Measurements from ENCODE around the gene NCKAP5. TPM values are rescaled to one million over a fixed set of nuclear protein-coding genes. Genes with fewer than 3 reads are reported as not detected.

NCKAP5 gene
- total RNA-seq, 4 donors from 2014 or later: 0.03 to 0.55 (median 0.33) TPM

GRCh38 chr2:132873738-132874137, 694.5 kb downstream of the NCKAP5 start:
- ATAC-seq (no peak), DNase-seq (no peak)
- Histone ChIP-seq H3K9me3 (no peaks in the 10 kb centered on the region), H3K27ac (no peak overlapping the region), H3K4me1 (no peaks in the 10 kb centered on the region), H3K36me3 (no peaks in the 10 kb centered on the region), H3K4me3 (no peak overlapping the region), H3K27me3 (no peaks in the 10 kb centered on the region)
- TF ChIP-seq, protein P1, sequence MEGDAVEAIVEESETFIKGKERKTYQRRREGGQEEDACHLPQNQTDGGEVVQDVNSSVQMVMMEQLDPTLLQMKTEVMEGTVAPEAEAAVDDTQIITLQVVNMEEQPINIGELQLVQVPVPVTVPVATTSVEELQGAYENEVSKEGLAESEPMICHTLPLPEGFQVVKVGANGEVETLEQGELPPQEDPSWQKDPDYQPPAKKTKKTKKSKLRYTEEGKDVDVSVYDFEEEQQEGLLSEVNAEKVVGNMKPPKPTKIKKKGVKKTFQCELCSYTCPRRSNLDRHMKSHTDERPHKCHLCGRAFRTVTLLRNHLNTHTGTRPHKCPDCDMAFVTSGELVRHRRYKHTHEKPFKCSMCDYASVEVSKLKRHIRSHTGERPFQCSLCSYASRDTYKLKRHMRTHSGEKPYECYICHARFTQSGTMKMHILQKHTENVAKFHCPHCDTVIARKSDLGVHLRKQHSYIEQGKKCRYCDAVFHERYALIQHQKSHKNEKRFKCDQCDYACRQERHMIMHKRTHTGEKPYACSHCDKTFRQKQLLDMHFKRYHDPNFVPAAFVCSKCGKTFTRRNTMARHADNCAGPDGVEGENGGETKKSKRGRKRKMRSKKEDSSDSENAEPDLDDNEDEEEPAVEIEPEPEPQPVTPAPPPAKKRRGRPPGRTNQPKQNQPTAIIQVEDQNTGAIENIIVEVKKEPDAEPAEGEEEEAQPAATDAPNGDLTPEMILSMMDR (IDR thresholded peaks at IDR 0.05 in 4 of 5, conservative IDR thresholded peaks at IDR 0.05 in 1 of 5): no peak
- no peak for TF ChIP-seq POLR2A (IDR thresholded peaks at IDR 0.05)
- intact Hi-C loops (cut with DNase I; ENCODE audit: low total_unique reads): no loop called here
- in situ Hi-C loops (cut with MboI; ENCODE audit: low sequenced_read_pairs in 4 of 4): no loop called here

DNA sequence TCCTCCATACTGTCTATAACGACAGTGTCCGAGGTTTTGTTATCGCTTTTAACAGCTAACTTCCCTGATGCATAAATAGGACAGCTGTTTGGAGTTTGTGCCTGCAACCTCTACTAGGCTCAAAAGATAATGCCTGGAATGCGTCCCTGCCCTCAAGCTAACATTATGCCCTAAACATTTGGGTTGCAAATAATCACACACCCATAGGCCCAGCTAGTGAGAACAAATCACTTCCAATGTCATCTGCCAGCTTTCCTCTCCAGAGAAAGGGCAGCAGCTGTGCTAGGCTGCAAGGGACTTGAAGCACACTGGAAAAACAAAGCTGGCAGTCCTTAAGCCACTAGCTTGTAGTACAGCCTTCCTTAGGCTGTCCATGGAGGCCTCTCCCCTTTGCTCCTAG, 696.4 kb downstream of the NCKAP5 start:
- in situ Hi-C loops (cut with MboI; ENCODE audit: low sequenced_read_pairs in 4 of 4): no loop called here
- no peak overlapping the region for H3K27ac ChIP-seq
- no peaks in the 10 kb centered on the region for H3K36me3 ChIP-seq
- DNase-seq (no peak), ATAC-seq (no peak)
- no peaks in the 10 kb centered on the region for H3K4me1 ChIP-seq
- no peaks in the 10 kb centered on the region for H3K9me3 ChIP-seq
- H3K27me3 ChIP-seq: no peaks in the 10 kb centered on the region
- intact Hi-C loops (cut with DNase I; ENCODE audit: low total_unique reads): no loop called here
- no peak for TF ChIP-seq POLR2A (IDR thresholded peaks at IDR 0.05)
- TF ChIP-seq, protein P1 (IDR thresholded peaks at IDR 0.05 in 4 of 5, conservative IDR thresholded peaks at IDR 0.05 in 1 of 5): no peak
- no peak overlapping the region for H3K4me3 ChIP-seq

GRCh38 chr2:132863961-132864360, 704.3 kb downstream of the NCKAP5 start:
- Histone ChIP-seq H3K27ac (no peak overlapping the region), H3K9me3 (no peaks in the 10 kb centered on the region), H3K36me3 (no peaks in the 10 kb centered on the region), H3K4me1 (no peaks in the 10 kb centered on the region), H3K4me3 (no peak overlapping the region), H3K27me3 (no peaks in the 10 kb centered on the region)
- no peak for ATAC-seq
- in situ Hi-C loops (cut with MboI; ENCODE audit: low sequenced_read_pairs in 4 of 4) (no loop called here), intact Hi-C loops (cut with DNase I; ENCODE audit: low total_unique reads) (no loop called here)
- no peak for DNase-seq
- TF ChIP-seq, protein P1 (IDR thresholded peaks at IDR 0.05 in 4 of 5, conservative IDR thresholded peaks at IDR 0.05 in 1 of 5): no peak
- no peak for TF ChIP-seq POLR2A (IDR thresholded peaks at IDR 0.05)

- no peak for TF ChIP-seq POLR2A (IDR thresholded peaks at IDR 0.05)
- TF ChIP-seq, protein P1 (IDR thresholded peaks at IDR 0.05 in 4 of 5, conservative IDR thresholded peaks at IDR 0.05 in 1 of 5): no peak
- no peak overlapping the region for H3K4me3 ChIP-seq
- H3K36me3 ChIP-seq: no peaks in the 10 kb centered on the region
- in situ Hi-C loops (cut with MboI; ENCODE audit: low sequenced_read_pairs in 4 of 4): no loop called here
- H3K27me3 ChIP-seq: no peaks in the 10 kb centered on the region
- no peaks in the 10 kb centered on the region for H3K4me1 ChIP-seq
- no peak overlapping the region for H3K27ac ChIP-seq
- intact Hi-C loops (cut with DNase I; ENCODE audit: low total_unique reads): no loop called here
- ATAC-seq (no peak), DNase-seq (no peak)
- H3K9me3 ChIP-seq: no peaks in the 10 kb centered on the region
These were observed 708.0 kb downstream of the NCKAP5 start for GRCh38 chr2:132860220-132860619.

- H3K4me1 ChIP-seq: no peaks in the 10 kb centered on the region
- ATAC-seq (no peak), DNase-seq (no peak)
- H3K36me3 ChIP-seq: no peaks in the 10 kb centered on the region
- in situ Hi-C loops (cut with MboI; ENCODE audit: low sequenced_read_pairs in 4 of 4): no loop called here
- H3K4me3 ChIP-seq: no peak overlapping the region
- H3K9me3 ChIP-seq: no peaks in the 10 kb centered on the region
- intact Hi-C loops (cut with DNase I; ENCODE audit: low total_unique reads): no loop called here
- no peaks in the 10 kb centered on the region for H3K27me3 ChIP-seq
- TF ChIP-seq, protein P1 (IDR thresholded peaks at IDR 0.05 in 4 of 5, conservative IDR thresholded peaks at IDR 0.05 in 1 of 5): no peak
- no peak for TF ChIP-seq POLR2A (IDR thresholded peaks at IDR 0.05)
- H3K27ac ChIP-seq: no peak overlapping the region
These were observed 708.7 kb downstream of the NCKAP5 start for GRCh38 chr2:132859590-132859989.
